NCI-H524 (cell line): Measurements from ENCODE around the gene MPI.
"Not testable (repeated sequence)": the region's sequence is repeated elsewhere in the genome, so short reads cannot be mapped to it uniquely, and the experiment has no call there.

Source experiments
- DNase-seq, 2 experiments: peaks; one replicate each; lab custom pipeline; 2025; lab: John Stamatoyannopoulos, UW

The MPI gene

DNA sequence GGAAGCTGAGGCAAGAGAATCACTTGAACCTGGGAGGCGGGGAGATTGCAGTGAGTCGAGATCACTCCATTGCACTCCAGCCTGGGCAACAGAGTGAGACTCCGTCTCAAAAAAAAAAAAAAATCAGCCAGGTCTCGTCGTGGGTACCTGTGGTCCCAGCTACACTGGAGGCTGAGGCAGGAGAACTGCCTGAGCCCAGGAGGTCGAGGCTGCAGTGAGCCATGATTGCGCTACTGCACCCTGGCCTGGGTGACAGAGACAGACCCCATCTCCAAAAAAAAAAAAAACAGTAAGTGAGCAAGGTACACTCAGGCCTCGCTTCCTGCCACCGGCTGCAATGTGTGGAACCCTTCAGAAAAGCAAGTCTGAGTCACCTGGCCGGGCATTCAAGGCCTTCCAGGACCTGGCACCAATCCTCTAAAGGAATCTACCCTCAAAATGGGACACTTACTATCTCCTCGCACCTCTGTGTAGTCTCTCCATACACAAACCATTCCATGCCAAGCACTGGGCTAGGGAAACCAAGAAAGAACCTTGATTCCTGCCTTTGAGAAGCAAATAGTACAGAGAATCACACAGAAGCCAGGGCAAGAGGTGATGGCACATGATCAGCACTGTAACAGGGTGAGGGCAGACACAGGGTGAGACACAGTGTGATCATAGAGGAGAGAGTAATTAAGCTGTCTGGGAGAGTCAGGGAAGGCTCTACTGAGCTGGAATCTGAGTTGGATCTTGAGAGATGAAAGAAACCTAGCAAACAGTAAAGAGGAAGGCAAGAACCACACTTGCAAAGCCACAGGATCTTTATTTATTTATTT lies 26.4 kb upstream of the MPI start:
- DNase-seq: no peak

DNA sequence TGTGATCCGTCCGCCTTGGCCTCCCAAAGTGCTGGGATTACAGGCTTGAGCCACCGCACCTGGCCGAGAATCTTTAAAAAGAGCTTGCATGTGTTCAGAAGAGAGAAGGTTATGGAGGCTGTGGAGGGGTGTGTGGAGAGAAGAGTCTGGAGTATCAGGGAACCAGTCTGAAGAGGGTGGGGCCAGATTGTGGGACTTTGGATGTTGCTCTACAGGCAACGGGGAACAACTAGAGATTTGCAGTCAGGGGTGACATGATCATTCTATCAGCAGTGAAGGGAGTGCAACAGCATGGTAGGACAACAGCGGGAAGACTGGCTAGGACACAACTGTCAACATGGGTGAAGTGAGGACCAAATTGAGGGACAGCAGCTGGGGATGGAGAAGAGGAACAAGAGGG lies 25.5 kb upstream of the MPI start:
- no peak for DNase-seq

DNA sequence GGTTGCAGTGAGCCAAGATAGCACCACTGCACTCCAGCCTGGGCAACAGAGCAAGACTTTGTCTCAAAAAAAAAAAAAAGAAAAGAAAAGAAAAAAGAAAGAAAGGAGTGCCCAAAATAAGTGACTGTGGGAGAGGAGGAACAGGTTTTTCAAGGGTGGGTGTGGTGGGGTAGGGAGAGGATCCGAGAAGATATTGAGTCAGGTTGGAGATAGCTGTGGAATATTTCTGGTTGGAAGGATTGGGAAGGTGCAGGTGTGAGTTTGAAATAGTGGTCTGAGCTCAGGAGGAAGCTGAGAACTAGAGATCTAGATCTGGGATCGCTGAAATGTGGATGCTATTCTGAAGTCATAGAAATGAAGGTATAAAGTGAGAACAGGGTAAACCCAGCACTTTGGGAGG lies 24.5 kb upstream of the MPI start:
- DNase-seq: no peak

DNA sequence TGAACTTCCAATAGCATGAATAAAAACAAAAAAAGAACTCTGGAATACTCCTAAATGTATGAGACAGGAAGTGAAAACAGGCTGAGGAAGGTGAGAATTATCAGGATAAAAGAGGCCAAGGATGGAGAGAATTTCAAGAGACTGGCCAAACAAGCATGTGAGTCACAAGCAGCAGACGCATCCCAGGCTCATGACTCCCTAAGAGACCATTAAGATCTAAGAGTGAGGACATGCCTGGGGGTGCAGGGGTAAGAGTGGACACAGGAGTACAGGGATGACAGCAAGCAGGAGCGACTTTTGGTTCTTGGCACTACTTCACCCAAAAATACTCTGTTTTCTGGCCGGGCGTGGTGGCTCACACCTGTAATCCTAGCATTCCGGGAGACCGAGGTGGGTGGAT lies 23.8 kb upstream of the MPI start:
- DNase-seq: no peak

DNA sequence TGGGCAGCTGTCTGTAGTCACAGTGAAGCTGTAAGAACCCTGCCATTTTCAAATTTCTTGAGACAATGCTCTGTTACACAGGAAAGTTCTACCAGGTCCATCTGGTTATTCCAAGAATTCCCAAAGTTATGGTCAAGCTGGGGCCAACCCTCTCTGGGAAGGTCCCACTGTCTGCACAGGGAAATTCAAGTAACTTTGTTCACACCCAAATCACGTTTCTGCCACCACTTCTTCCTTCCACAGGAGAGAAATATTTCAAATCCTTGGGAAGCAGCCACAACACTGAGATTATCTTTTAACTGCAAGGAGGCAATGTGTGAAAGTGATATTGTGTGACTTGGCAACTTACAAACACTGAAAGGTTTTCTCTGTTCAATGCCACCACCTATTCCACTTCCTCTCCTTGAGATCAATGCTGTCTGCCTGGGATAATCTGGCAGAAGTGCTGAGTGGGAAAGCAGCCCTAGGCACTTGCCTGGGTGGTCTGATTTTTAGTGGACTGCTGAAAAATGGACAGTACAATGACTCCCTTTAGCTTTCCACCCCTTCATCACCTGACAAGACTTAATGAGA lies 22.3 kb upstream of the MPI start:
- DNase-seq: no peak

DNA sequence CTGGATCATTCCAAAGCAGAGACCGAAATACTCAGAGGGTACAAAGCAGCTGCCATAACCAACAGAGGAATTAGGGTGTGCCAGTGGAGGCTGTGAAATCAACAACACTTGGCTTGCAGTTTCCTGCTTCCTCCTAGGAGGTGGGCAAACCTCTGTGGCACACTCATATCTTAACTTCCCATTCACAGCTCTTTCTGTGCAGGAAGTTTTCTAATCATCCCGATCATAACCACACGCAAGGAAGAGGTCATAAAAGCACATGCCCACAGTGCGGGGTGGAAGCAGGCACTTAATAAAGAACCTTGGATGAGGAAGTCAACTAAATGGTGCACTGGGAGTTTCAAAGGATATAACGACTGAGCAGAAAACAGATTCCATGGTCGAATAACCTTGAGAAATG lies 21.8 kb upstream of the MPI start:
- DNase-seq: no peak

DNA sequence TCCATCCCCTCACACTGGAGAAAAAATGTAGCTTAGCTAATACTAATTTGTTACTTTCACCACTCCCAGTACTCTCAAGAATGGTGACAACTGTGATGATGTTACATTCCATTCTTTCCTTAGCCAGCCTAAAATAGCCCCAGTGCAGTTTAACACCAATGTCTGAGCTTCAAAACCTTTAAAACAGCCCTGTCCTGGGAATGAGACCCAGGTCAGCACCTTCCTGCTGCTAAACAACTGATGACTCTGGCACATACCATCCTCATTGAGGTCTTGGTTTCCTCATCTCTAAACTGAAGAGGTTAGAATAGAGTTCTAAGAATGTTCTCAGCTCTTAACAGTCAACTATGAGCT lies 20.5 kb upstream of the MPI start:
- DNase-seq: no peak

DNA sequence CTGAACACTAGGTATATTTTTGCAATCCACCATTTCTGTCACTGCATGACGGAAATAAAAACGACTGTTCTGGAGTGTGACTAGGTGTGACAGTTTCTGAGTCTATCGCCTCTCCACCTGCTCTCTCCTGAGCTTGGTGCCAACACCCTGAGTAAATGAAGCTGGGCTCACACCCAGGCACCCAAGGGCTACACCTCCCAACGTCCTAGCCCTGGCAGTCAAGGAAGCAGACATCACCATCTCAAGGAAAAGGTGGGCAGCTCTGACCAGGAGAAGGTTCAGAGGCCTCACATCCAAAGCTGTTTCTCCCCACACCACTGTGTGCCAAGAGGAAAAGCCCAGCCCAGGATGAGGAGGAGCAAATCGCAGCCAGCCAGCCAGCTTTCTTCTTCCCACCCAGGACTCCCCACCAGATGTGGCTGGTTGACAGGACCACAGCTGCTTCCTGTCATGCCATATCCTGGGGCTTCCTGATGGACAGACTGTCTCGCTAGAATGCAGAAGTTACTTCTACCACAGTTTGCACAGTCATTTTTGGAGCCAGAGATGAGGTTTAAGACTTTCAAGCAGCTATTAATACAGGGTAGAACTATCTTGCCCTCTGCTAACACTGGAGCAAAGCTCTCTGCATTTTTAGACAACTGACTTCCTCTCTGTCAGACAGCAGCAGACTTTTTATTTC lies 20.0 kb upstream of the MPI start:
- DNase-seq: no peak

DNA sequence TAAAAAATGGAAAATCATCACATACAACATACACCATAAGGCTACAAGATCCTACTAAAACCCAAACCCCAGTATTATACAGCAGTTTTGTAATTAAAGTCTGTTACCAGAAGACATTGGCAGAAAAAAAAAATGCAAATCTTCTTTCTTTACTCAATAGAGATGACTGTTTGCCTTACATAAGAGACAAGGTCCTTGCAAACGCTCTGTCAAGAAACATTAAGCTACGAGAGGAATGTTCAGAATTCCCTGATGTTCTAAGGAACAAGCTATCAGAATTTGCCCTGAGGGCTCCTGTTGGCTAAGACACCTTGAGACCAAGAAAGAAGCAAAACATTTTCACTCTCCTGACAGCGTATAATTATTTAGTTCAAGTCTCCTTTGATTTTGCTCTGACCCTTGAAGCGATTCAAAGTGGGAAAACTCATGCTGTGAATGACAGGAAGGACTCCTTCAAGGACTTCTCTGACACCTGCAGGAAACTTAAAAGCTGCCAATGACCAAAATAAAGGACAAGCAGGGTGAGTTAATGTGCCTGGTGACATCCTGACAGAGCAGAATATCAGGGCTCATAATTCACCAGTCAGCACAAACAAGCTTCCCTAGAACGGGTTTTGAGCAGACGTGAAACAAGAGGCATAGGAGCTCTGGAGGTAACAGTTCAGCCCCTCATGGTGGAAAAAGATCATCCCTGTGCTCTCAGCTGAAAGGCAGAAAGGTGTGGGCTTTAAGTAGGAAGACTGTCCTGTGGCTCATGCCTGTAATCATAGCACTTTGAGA lies 19.2 kb upstream of the MPI start:
- DNase-seq: no peak

DNA sequence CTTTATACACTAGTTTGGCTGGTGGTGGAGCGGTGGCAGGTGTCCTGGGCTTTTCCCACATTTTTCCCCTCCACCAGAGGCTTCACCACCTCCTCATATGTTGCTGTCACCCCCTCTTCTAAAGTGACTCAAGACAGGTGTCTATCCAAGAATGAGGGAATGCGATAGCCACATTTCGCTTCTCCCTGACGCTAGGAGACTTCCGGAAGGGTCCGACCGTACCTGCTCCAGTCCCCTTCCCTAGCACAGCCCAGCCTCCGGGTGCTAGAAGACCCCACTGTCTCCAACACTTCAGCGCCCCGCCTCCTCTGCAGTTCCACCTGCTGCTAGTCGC lies 17.2 kb upstream of the MPI start:
- no peak for DNase-seq

DNA sequence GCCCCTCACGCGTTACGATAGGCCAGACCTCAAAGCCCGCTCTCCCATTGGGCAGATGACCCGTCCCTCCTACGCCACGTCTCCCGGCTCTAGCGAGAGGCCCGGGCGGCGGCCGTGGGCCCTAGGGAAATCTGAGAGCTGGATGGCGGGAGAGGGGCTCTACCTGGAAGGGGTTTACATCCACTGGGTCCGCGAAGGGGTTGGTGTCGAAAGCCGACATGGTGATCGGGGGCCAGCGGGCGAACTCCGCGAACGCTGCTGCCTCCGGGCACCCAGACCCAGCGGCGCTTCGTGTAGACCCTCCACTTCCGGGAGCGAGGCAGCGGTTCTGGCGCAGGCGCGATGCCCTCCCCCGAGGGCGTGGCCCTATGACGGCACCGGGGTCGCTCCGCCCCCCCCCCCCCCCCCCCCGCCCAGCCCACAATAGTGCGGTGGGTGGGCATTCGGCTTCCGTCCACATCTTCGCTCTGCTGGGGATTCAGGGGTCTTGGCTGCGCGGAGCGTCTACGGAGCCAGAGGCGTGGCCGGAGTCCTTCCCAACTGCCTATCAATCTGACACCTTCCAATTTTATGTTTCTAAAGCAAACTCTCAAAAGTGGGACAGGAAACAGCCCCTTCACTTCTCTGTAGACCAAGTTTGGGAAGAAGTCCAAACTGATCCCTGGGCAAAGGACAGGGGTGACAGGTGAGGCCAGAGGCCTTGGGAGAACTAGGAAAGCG lies 16.6 kb upstream of the MPI start, which contains the start of gene SCAMP2:
TSS of gene SCAMP2 (minus strand) at position 330 of the 720 bp plus-strand sequence. CDS start at position 220, 110 bp downstream.
- peak; percentile 93 to 95 for DNase-seq

DNA sequence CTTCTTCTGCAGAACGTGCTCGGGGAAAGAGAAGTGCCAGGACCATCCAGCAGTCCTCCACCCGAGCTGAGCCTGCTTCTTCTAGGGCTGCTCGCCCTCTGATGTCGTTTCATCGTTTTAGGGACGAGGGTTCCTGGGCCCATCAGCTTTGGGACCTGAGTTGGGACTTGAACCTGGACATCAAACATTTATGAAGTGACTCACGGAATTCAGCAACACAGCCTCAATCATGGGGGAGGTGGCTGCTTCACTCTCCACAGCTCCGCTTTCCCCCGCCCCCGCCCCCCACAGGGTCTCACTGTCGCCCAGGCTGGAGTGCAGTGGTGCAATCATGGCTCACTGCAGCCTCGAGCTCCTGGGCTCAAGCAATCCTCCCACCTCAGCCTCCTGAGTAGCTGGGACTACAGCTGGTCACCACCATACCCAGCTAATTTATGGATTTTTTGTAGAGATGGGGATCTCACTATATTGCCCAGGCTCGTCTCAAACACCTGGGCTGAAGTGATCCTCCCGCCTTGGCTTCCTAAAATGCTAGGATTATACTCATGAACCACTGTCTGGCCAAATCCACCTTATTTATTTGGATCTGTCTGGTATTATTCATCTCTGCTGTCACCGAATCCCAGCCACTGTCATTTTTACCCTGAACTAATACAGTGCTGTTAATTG lies 16.0 kb upstream of the MPI start:
- DNase-seq: no peak

DNA sequence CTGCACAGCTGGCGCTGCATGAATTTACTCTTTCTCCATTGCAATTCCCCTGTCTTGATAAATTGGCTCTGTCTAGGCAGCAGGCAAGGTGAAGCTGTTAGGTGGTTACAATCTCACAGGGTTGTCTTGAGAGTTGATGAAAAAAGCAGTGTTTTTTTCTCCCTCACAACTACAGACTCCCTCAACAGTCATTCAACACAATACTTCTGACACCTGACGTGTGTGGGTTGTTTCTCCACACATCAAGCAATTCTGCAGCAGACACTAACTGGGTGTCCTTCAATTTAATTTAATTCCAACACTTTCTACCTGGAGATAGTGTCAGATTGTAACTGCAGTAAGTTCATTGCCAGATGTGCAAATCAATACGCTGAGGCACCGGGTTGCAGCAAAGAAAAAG lies 11.6 kb upstream of the MPI start:
- DNase-seq: no peak

DNA sequence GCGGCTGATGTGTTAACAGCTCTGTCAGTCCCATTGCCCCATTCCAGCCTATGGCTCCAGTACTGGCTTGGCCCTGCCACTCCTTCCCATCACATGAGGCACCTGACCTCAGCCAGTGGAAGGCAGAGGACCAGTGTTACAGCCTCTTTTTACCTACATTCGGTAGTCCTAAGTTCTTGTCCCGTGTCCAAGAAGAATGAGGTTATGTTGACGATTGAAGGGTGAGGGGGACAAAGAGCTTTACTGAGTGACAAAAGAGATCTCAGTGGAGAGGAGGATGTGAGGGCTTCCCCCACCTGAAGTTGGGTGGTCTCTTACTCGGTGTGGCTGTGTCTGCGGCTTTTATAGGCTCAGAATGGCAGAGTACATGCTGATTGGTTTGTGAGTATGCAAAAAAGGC lies 7.3 kb upstream of the MPI start:
- DNase-seq: no peak

DNA sequence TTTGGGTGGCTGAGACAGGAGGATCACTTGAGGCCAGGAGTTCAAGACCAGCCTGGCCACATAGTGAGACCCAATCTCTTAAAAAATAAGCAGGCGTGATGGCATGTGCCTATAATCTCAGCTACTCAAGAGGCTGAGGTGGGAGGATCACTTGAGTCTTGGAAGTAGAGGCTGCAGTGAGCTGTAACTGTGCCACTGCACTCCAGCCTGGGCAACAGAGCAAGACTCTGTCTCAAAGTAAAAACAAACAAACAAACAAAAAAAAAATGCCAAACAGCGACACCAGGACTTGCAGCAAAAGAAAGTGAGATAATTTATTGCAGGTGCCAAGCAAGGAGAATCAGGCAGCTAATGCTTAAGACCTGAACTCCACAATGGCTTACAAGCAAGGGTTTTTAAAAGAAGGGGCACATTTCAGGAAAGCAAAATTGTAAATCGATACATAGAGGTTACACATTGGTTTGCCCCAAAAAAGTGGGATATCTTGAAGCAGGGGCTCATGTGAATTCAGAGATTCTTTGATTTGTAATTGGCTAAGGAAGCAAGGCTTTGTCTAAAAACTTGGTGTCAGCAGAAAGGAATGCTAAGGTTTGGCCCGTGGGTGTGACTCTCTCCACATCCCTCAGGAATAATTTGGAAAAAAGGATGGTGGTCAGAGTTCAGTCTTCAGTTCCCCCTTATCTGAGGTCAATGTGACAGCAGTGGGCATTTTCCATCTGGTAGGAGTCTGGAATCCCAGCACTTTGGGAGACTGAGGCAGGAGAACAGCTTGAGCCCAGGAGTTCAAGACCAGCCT lies 5.2 kb upstream of the MPI start:
- DNase-seq: no peak

DNA sequence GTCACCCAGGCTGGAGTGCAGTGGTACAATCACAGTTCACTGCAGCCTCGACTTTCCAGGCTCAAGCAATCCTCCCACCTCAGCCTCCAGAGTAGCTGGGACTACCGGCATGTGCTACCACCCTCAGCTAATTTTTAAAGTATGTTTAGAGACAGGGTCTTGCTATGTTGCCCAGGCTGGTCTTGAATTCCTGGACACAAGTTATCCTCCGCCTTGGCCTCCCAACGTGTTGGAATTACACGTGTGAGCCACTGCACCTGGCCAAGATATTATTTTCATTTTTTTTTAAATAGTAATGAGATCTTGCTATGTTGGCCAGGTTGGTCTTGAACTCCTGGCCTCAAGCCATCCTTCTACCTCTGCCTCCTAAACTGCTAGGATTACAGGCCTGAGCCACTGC lies 4.4 kb upstream of the MPI start:
- DNase-seq: no peak

DNA sequence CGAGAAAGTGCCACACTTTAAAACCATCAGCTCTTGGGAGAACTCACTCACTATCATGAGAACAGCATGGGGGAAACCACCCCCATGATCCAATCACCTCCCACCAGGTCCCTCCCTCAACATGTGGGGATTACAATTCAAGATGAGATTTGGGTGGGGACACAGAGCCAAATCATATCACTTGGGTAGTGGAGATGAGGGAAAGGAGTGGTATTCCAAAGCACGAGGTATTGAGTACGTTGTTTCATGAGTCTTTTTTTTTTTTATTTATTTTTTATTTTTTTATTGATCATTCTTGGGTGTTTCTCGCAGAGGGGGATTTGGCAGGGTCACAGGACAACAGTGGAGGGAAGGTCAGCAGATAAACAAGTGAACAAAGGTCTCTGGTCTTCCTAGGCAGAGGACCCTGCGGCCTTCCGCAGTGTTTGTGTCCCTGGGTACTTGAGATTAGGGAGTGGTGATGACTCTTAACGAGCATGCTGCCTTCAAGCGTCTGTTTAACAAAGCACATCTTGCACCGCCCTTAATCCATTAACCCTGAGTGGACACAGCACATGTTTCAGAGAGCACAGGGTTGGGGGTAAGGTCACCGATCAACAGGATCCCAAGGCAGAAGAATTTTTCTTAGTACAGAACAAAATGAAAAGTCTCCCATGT lies 2.2 kb upstream of the MPI start:
- not testable (repeated sequence) for DNase-seq

DNA sequence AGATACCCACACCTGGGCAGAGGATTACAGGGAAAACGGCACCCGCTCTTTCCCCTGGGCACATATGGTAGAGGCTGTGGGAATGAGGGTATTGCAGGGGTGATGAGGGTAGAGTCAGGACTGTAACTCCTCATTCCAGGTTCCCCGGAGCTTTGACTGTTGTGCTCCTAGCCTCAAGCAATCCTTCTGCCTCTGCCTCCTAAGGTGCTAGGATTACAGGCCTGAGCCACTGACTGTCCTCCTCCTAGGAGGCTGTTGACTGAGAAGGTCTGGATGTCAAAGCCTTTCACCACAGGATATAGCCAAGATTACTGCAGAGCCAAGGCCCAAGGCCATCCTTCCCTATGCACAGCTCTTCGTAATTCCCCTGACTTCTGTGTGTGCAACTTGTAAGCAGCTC lies 1.1 kb upstream of the MPI start:
- DNase-seq: no peak

DNA sequence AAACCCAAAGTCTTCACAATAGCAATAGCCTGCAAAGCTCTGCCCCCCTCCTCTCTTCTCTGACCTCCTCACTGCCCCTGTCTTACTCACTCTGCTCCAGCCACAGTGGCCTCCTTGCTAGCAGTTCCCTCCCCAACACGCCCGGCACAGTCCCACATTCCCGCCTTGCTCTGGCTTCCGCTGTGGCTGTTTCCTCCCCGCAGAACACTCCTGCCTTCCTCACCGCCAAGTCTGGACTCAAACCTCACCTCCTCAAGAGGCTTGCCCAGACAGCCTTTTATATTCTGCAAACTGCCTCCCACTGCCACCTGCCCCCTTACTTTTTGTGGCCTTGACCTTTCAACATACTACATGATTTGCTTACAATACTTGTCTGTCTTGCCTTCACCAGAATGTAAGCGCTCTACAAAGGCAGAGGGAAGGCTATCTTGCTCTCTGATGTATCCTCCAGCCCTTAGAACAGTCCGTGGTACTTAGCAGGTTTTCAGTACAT lies 406 bp upstream of the MPI start:
- DNase-seq: no peak

DNA sequence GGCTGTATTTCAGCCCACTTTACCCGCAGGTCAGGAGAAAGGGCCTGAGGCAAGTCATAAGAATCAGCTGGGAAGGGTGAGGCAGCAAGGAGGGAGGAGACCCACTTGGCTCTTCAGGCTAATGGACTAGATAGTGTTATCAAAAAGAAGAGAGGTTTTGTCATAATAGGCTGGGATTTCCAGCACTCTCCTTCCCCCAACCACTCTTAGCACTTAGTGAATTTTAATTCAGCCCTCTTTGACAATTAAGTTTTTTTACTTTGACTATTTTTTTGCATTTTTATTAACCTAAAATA lies 771 bp downstream of the MPI start:
- no peak for DNase-seq
